B cell (primary cell): ENCODE results near the gene CNGA1.

Source experiments
- EZH2 ChIP-seq: IDR thresholded peaks from 2 replicates; pipeline ENCODE4 v1.6.1; 2012; ENCODE audit warnings: borderline replicate concordance, low read depth, mild to moderate bottlenecking, moderate library complexity, low read length; ENCODE audit not compliant: insufficient read depth, poor library complexity, severe bottlenecking
- TF ChIP-seq, protein P1 (sequence below): fragments of 200-600 bp; IDR thresholded peaks from one replicate; pipeline ENCODE4 v1.8.0; 2022; ENCODE audit warnings: antibody characterized with exemption, mild to moderate bottlenecking

DNA sequence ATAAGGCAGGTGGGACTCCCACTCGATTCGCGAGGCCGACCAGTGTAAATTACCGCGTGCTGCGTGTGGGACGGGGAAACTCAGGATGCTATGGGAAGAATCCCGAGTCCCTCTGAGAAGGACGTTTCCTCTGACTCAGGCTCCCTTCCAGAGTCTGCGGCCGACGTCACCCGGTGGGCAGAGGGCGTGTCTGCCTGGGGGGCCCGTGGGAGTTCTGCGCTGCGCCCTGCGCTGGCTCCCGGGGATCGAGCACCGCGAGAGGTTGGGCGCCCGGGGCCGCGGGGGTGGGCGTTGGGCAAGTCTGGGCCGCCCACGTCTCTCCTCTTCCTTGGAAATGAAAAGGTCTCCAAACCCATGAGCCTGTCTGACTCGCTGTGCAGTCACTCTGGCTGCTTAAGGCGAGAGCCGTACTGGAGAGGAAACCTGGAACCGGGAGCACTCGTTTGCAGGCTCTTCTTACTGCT, 659 bp upstream of the CNGA1 start:
- TF ChIP-seq, protein P1, sequence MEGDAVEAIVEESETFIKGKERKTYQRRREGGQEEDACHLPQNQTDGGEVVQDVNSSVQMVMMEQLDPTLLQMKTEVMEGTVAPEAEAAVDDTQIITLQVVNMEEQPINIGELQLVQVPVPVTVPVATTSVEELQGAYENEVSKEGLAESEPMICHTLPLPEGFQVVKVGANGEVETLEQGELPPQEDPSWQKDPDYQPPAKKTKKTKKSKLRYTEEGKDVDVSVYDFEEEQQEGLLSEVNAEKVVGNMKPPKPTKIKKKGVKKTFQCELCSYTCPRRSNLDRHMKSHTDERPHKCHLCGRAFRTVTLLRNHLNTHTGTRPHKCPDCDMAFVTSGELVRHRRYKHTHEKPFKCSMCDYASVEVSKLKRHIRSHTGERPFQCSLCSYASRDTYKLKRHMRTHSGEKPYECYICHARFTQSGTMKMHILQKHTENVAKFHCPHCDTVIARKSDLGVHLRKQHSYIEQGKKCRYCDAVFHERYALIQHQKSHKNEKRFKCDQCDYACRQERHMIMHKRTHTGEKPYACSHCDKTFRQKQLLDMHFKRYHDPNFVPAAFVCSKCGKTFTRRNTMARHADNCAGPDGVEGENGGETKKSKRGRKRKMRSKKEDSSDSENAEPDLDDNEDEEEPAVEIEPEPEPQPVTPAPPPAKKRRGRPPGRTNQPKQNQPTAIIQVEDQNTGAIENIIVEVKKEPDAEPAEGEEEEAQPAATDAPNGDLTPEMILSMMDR: no peak
- TF ChIP-seq EZH2: no peak
